GM13976 (cell line): ENCODE measurements around the gene TEX19.
A peak's percentile ranks its signal among the peaks of the same experiment; 100 is the strongest.

ENCODE experiments used
- DNase-seq: peaks from one replicate; pipeline ENCODE4 v3.0.0; 2012; ENCODE audit warnings: low spot score
- CTCF ChIP-seq: IDR thresholded peaks from 2 replicates; pipeline ENCODE4 v1.5.1; 2012; ENCODE audit warnings: borderline replicate concordance, mild to moderate bottlenecking; ENCODE audit not compliant: insufficient read depth; ENCODE audit errors: extremely low read depth, missing control alignments, control extremely low read depth
- in situ Hi-C: fragments of 300-500 bp; cut with MboI; formaldehyde crosslinking; loops from one replicate; pipeline ENCODE4 v1.12.0; 2022; ENCODE audit warnings: low sequenced_read_pairs, mixed read lengths, inconsistent platforms; ENCODE audit not compliant: unreplicated experiment

The TEX19 gene, protein sequence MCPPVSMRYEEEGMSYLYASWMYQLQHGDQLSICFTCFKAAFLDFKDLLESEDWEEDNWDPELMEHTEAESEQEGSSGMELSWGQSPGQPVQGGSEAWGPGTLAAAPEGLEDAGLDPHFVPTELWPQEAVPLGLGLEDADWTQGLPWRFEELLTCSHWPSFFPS

DNA sequence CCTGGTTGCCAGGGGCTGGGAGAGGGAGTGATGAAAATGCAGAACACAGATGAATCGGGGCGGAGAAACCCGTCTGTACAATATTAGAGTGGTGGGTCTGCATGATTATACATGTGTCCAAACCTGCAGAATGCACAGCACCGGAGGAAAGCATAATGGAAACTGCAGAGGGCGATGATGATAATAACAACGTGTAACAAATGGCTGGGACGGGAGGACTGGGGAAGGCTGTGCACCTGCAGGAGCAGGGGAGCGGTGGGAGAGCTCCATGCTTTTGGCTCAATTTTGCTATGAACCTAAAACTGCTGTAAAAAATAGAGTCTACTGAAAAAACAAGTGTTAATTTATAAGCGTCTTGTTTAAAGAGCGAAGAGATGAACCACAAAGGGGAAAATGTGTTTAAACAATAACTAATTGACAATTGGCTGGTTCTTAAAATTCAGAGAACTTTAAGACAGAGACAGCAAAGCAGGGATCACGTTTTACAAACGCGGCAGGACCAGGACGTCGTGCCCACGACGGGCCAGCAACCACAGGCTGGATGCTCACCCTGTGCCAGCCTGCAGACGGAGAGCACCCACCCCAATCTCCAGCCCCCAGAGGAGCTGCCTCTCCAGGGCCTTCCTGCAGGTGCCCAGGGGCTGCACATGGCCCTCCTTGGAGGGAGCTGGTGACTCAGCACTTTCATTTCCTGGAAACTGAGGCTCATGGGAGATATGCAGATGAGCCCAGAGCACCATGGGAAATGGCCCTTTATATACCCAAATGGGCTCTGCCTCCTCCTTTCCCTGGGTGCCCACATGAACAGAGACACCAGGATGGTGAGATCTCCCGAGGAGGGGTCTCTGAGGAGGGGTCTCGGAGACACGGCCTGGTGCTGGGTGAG is at the start of gene TEX19:
Gene TEX19 (plus strand): TSS at position 783 of the 886 bp plus-strand sequence. CDS start 2,904 bp downstream, outside the sequence.
- no peak for TF ChIP-seq CTCF
- in situ Hi-C loops, result no loop called here
- peak; percentile 61 for DNase-seq

- in situ Hi-C loops, result no loop called here
- no peak for DNase-seq
- TF ChIP-seq CTCF, result no peak
These were observed 49.1 kb upstream of the TEX19 start for GRCh38 chr17:82309656-82310570.

- no peak for TF ChIP-seq CTCF
- no peak for DNase-seq
- in situ Hi-C loops, result no loop called here
These were observed 48.2 kb upstream of the TEX19 start for GRCh38 chr17:82310877-82311276.

DNA sequence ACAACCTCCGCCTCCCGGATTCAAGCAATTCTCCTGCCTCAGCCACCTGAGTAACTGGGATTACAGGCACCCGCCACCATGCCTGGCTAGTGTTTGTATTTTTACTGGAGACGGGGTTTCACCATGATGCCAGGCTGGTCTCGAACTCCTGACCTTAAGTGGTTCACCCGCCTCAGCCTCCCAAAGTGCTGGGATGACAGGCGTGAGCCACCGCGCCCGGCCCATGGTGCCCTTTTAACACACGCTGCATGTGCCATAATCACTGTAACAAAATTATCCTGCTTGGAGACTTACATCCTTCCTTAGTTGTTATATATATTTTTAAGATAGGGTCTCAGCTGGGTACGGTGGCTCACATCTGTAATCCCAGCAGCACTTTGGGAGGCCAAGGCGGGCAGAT is 47.1 kb upstream of the TEX19 start:
- no peak for DNase-seq
- in situ Hi-C loops, result no loop called here
- TF ChIP-seq CTCF, result no peak

GRCh38 chr17:82313195-82314011 is 45.6 kb upstream of the TEX19 start:
- DNase-seq, result no peak
- TF ChIP-seq CTCF, result no peak
- in situ Hi-C loops, result no loop called here
